LHCN-M2 (cell line): ENCODE measurements around the gene DEPDC5. TPM values are rescaled to one million over a fixed set of nuclear protein-coding genes. Genes with fewer than 3 reads are reported as not detected.

Experiments
- DNase-seq: peaks from one replicate; pipeline ENCODE4 v3.0.0-alpha.2; 2012; ENCODE audit warnings: low read depth
- total RNA-seq: library from RNA; depleted of rRNA; stranded (reverse); fragments of >200 nt; gene quantifications from 2 replicates; pipeline ENCODE4 v1.2.3, GENCODE V29; 2014

Gene DEPDC5
- total RNA-seq, 1 experiment from 2014 or later: 13.8 TPM

GRCh38 chr22:31850135-31850534, 96.3 kb downstream of the DEPDC5 start:
- no peak for DNase-seq

- peak; percentile 49 for DNase-seq
These were observed 99.0 kb downstream of the DEPDC5 start for GRCh38 chr22:31852691-31853421.

- no peak for DNase-seq
These were observed 100.1 kb downstream of the DEPDC5 start for GRCh38 chr22:31853736-31854495.

- DNase-seq: no peak
These were observed 103.4 kb downstream of the DEPDC5 start for GRCh38 chr22:31857247-31857646.

- peak; percentile 45 for DNase-seq
These were observed 107.5 kb downstream of the DEPDC5 start for GRCh38 chr22:31861226-31861840.

- no peak for DNase-seq
These were observed 113.1 kb downstream of the DEPDC5 start for GRCh38 chr22:31866918-31867317.

- DNase-seq: no peak
These were observed 113.8 kb downstream of the DEPDC5 start for GRCh38 chr22:31867386-31868153.

- DNase-seq: no peak
These were observed 115.9 kb downstream of the DEPDC5 start for GRCh38 chr22:31869739-31870138.

- DNase-seq: peak; percentile 83
These were observed 117.1 kb downstream of the DEPDC5 start for GRCh38 chr22:31870890-31871289.

- DNase-seq: no peak
These were observed 117.7 kb downstream of the DEPDC5 start for GRCh38 chr22:31871480-31871879.

GRCh38 chr22:31872209-31872608, 118.4 kb downstream of the DEPDC5 start:
- DNase-seq: no peak

- no peak for DNase-seq
These were observed 121.0 kb downstream of the DEPDC5 start for GRCh38 chr22:31874821-31875220.

- no peak for DNase-seq
These were observed 122.5 kb downstream of the DEPDC5 start for GRCh38 chr22:31876156-31876920.

GRCh38 chr22:31879585-31879984, 125.8 kb downstream of the DEPDC5 start:
- no peak for DNase-seq

GRCh38 chr22:31881200-31881599, 127.4 kb downstream of the DEPDC5 start:
- DNase-seq: no peak

GRCh38 chr22:31881865-31882264, 128.0 kb downstream of the DEPDC5 start:
- no peak for DNase-seq

- DNase-seq: no peak
These were observed 129.2 kb downstream of the DEPDC5 start for GRCh38 chr22:31882971-31883370.

GRCh38 chr22:31883989-31884388, 130.2 kb downstream of the DEPDC5 start:
- DNase-seq: no peak

- peak; percentile 21 for DNase-seq
These were observed 137.7 kb downstream of the DEPDC5 start for GRCh38 chr22:31891366-31892079.

- no peak for DNase-seq
These were observed 138.2 kb downstream of the DEPDC5 start for GRCh38 chr22:31892080-31892433.
